Kidney (tissue), 14 donors: Measurements from ENCODE around the gene C22orf15. TPM values are rescaled to one million over a fixed set of nuclear protein-coding genes. Genes with fewer than 3 reads are reported as not detected.

Experiments used
- DNase-seq, 5 donors: peaks; one replicate each; pipeline ENCODE4 v3.0.0-alpha.2; 2013 to 2020
- FAIRE-seq: peaks from 2 replicates; lab custom pipeline; 2012; peaks lifted over from hg19 to GRCh38; lab: Jason Lieb, UNC
- H3K27ac ChIP-seq, 2 donors: one replicate each; pipeline ENCODE4 v1.7.0; 2013; ENCODE audit warnings: low read depth in 2 of 2, low read length in 2 of 2, inconsistent platforms in 1 of 2
- H3K27me3 ChIP-seq: one replicate; pipeline ENCODE4 v1.7.1; 2013; ENCODE audit warnings: low read length, inconsistent platforms; ENCODE audit not compliant: control insufficient read depth, insufficient read depth
- H3K36me3 ChIP-seq, 3 donors: one replicate each; pipeline versions ENCODE4 v1.7.0 to v1.7.1; 2013; ENCODE audit warnings: low read length in 3 of 3, control low read depth in 1 of 3, inconsistent platforms in 1 of 3; ENCODE audit not compliant: insufficient read depth in 3 of 3, control insufficient read depth in 2 of 3
- H3K4me1 ChIP-seq, 3 donors: one replicate each; pipeline versions ENCODE4 v1.7.0 to v1.7.1; 2013; ENCODE audit warnings: low read length in 3 of 3, inconsistent platforms in 1 of 3, low read depth in 1 of 3; ENCODE audit not compliant: control insufficient read depth in 2 of 3, insufficient read depth in 2 of 3
- H3K4me3 ChIP-seq, 3 donors: one replicate each; pipeline versions ENCODE4 v1.7.0 to v1.8.1; 2013; ENCODE audit warnings: low read length in 3 of 3, control low read depth in 1 of 3, inconsistent platforms in 1 of 3
- H3K9ac ChIP-seq, 3 donors: one replicate each; pipeline versions ENCODE4 v1.7.0 to v1.7.1; 2013; ENCODE audit warnings: low read length in 3 of 3, control low read depth in 1 of 3, inconsistent platforms in 1 of 3
- H3K9me3 ChIP-seq, 3 donors: one replicate each; pipeline versions ENCODE4 v1.7.0 to v1.7.1; 2013; ENCODE audit warnings: low read length in 3 of 3, control low read depth in 1 of 3, inconsistent platforms in 1 of 3; ENCODE audit not compliant: control insufficient read depth in 2 of 3, insufficient read depth in 1 of 3
- intact Hi-C: fragments of 100-400 bp; cut with DNase I; formaldehyde crosslinking; loops from one replicate; pipeline ENCODE4 v1.11.1; 2022
- polyA plus RNA-seq: library from polyadenylated mRNA; stranded (reverse); fragments of 350-450 nt; fragmentation: Illumina TruSeq; extraction: RNeasy Lipid Tissue Mini Kit (QIAGEN cat#74804); gene quantifications from one replicate; pipeline ENCODE4 v1.2.3, GENCODE V29; 2014; ENCODE audit warnings: low read depth, low replicate concordance; ENCODE audit not compliant: insufficient read depth
- total RNA-seq: library from RNA; stranded (reverse); fragmentation: NEBNext Ultra II Directional; extraction: Animal tissue kit (Norgen Biotek cat#: 25700); gene quantifications from one replicate; pipeline ENCODE4 v1.2.1, GENCODE V29; 2021
- TF ChIP-seq, protein P1 (sequence below): IDR thresholded peaks from 3 replicates; pipeline ENCODE4 v1.5.1; 2012; ENCODE audit warnings: mild to moderate bottlenecking, moderate library complexity, borderline replicate concordance; ENCODE audit not compliant: insufficient read depth; ENCODE audit errors: extremely low read depth
- donor health status: control.
- donor health status: control.
- donor health status: control.
- donor health status: control.
- donor health status: control.
- donor health status: DM: yes; HTN: yes; CAD: no.
- donor health status: Normal renal cell carcinoma (clear cell type).

Gene C22orf15
- total and polyA plus RNA-seq, 2 donors from 2014 or later: not detected

DNA sequence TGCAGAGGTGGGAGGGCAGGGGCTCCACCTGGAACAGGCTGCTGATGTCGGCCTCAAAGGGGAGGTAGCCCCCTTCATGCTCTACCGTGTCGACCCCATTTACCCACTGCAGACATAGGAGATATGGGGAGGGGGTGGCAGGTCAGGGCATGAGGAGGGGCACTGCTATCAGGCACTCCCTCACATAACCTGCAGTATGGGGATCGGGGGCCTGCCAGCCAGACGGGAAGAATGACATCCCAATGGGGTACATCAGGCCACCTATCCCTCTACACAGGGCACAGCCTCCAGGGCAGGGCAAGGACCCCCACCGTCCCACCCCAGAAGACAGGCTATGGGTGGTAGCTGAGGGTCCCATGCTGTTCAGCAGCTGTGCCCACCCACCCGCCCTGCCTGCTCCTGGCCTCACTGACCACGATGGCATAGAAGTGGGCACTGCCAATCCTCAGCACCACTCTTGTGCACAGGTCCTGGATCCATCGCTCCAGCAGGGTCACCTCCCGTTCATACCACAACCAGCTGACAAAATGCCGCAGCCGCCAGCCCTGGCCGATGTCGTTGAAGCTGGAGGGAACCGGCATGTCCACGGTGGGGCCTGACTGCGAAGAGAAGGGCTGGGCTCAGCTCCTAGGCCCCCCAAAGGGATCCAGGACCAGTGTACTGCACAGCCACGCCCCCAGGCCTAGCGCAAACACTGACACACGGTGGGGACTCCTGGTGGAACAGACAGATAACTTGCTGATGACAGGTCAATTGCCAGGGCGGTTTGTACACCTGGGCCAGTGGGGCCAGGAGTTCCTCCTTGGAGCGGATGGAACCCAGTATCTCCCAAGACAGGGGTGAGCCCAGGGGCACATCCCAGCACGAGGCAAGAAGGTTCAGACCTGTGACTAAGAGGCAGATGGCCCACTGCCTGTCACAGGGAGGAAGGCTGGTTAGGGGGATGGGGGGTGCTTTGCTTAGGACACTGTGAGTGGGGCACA, 47.9 kb upstream of the C22orf15 start:
- H3K9ac ChIP-seq: no peak overlapping the region
- no peaks in the 10 kb centered on the region for H3K27me3 ChIP-seq
- FAIRE-seq: no peak
- no peak overlapping the region for H3K27ac ChIP-seq
- DNase-seq: no peak
- intact Hi-C loops: no loop called here
- peaks cover 0 to 7% (median 0%) of the 10 kb centered on the region in 3 donors for H3K4me1 ChIP-seq
- TF ChIP-seq, protein P1, sequence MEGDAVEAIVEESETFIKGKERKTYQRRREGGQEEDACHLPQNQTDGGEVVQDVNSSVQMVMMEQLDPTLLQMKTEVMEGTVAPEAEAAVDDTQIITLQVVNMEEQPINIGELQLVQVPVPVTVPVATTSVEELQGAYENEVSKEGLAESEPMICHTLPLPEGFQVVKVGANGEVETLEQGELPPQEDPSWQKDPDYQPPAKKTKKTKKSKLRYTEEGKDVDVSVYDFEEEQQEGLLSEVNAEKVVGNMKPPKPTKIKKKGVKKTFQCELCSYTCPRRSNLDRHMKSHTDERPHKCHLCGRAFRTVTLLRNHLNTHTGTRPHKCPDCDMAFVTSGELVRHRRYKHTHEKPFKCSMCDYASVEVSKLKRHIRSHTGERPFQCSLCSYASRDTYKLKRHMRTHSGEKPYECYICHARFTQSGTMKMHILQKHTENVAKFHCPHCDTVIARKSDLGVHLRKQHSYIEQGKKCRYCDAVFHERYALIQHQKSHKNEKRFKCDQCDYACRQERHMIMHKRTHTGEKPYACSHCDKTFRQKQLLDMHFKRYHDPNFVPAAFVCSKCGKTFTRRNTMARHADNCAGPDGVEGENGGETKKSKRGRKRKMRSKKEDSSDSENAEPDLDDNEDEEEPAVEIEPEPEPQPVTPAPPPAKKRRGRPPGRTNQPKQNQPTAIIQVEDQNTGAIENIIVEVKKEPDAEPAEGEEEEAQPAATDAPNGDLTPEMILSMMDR: no peak
- H3K36me3 ChIP-seq: peaks cover 0 to 22% (median 17%) of the 10 kb centered on the region in 3 donors
- H3K9me3 ChIP-seq: no peaks in the 10 kb centered on the region
- H3K4me3 ChIP-seq: peak overlapping the region in 1 of 3 donors; percentile 85

DNA sequence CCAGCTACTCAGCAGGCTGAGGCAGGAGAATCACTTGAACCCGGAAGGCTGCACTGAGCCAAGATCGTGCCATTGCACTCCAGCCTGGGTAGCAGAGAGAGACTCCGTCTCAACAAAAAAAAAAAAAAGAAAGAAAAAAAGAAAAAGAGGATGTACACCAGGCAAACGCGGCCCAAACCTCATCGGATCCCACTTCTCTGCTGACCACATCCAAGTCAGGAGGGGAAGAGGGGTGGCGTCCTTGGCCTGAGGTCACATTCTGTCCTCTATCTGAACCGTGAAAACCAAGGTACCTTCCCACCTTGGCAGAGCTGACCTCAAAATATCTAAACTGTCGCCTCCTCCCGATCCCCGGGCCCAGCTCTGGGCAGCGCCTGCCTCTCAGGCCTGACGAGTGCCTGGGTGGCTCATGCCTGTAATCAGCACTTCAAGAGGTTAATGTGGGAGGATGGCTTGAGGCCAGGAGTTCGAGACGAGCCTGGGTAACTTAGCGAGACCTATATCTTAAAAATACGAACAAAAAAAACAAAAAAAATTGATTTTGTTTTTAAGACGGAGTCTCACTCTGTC, 46.9 kb upstream of the C22orf15 start:
- Histone ChIP-seq H3K27me3 (no peaks in the 10 kb centered on the region), H3K4me3 (peak overlapping the region in 2 of 3 donors; percentile 77 to 85), H3K9me3 (no peaks in the 10 kb centered on the region), H3K36me3 (peaks cover 0 to 12% (median 8%) of the 10 kb centered on the region in 3 donors), H3K4me1 (peaks cover 0 to 7% (median 0%) of the 10 kb centered on the region in 3 donors), H3K9ac (peak overlapping the region in 1 of 3 donors; percentile 84), H3K27ac (peak overlapping the region in 1 of 2 donors; percentile 63)
- TF ChIP-seq, protein P1: no peak
- DNase-seq: peak in 2 of 5 donors; percentile 19 to 51
- no peak for FAIRE-seq
- intact Hi-C loops: no loop called here

DNA sequence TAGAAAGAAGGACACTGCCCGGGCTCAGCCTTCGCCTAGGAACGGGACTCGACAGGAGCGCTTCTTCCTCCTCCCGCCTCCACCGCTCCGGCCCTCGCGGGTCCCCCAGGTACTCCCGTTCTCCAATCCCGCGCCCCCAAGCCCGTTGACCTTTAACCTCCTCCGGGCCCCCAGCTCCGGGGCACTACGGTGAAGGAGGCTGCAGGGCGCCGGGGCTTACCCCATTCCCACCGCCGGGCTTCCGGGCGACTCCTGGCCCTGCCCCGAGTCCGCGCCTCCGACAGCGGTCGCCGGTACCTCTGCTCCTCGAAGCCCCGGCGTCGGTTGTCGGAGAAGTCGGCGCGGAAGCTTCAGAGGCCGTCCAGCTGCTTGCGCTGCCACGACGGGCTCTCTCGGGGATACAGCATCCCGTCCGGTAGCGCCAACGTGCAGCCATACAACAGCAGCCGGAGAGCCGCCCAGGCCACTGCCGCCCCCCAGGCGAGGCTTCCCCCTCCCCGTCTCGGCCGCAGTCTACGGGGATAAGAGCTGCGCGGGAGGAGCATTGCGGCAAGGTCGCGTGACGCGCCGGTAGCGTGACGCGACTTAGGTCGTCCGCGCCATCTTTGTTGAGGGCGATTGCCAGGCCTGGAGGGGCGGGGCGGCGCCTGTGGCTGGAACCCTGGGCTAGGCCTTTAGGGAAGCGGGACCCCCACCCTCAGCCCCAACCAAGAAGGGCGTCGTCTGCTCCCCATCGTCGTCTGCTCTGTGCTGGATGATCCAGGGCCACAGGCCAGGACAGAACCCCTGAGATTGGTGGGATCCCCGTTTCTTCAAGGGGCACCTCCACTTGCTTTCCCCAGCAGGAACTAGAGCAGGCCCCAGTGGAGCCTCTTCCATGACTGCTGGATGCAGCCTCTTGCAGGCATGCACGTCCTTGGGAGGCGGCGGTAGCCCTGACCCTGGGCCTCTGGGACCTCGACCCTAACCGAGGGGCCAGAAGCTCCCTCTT, 45.7 kb upstream of the C22orf15 start:
- no peaks in the 10 kb centered on the region for H3K9me3 ChIP-seq
- H3K27me3 ChIP-seq: no peaks in the 10 kb centered on the region
- H3K27ac ChIP-seq: peak overlapping the region; percentile 63 to 83
- DNase-seq: peak; percentile 89 to 94 (median 92)
- intact Hi-C loops: no loop called here
- peaks cover 0 to 5% (median 2%) of the 10 kb centered on the region in 3 donors for H3K36me3 ChIP-seq
- H3K4me1 ChIP-seq: peaks cover 0 to 7% (median 0%) of the 10 kb centered on the region in 3 donors
- H3K9ac ChIP-seq: peak overlapping the region; percentile 44 to 84 (median 73)
- no peak for FAIRE-seq
- H3K4me3 ChIP-seq: peak overlapping the region; percentile 65 to 85 (median 77)
- TF ChIP-seq, protein P1: no peak
